GM12878 (cell line): ENCODE measurements around the gene MLPH. TPM values are rescaled to one million over a fixed set of nuclear protein-coding genes. Genes with fewer than 3 reads are reported as not detected.

ENCODE experiments used
- ATAC-seq: fragments of 200-7000 bp; cut with Tn5 transposase; 3 replicates; pipeline ENCODE4 v1.9.1; 2020; ENCODE audit warnings: mild to moderate bottlenecking, moderate library complexity
- BruUV-seq: library from RNA; stranded (reverse); fragments of 400-500 nt; replicated peaks from 2 replicates; lab custom pipeline; 2021; lab: Mats Ljungman, UMichigan
- CTCF ChIA-PET: fragments of 300-600 bp; sonication (Branson Sonifier 250); formaldehyde crosslinking; extraction: SDS; loops from one replicate; lab custom pipeline; 2021; ENCODE audit warnings: inconsistent platforms; lab: Yijun Ruan, JAX
- POLR2A ChIA-PET: fragments of 350-600 bp; formaldehyde crosslinking; extraction: SDS; loops from one replicate; lab custom pipeline; 2021; ENCODE audit warnings: inconsistent platforms; lab: Charles Lee
- RAD21 ChIA-PET: fragments of 300-600 bp; sonication (Branson Sonifier 250); formaldehyde crosslinking; loops from one replicate; lab custom pipeline; 2023; ENCODE audit warnings: antibody characterized with exemption; ENCODE audit not compliant: unreplicated experiment; lab: Charles Lee
- SMC1A ChIA-PET: fragments of 300-600 bp; sonication (Branson Sonifier 250); formaldehyde crosslinking; loops from one replicate; lab custom pipeline; 2023; ENCODE audit not compliant: unreplicated experiment, uncharacterized antibody; lab: Charles Lee
- DNase-seq: peaks from one replicate; pipeline ENCODE4 v3.0.0-alpha.2; 2011; ENCODE audit warnings: low read depth, low spot score
- FAIRE-seq: peaks from 3 replicates; lab custom pipeline; 2011; peaks lifted over from hg19 to GRCh38; lab: Jason Lieb, UNC
- H2AFZ ChIP-seq: 2 replicates; pipeline ENCODE4 v1.6.0; 2011; ENCODE audit warnings: low read depth, low read length, control low read depth; ENCODE audit not compliant: control insufficient read depth
- H3K27ac ChIP-seq: 2 replicates; pipeline ENCODE4 v1.5.1; 2011; ENCODE audit warnings: control low read depth; ENCODE audit not compliant: control insufficient read depth, insufficient read depth
- H3K27me3 ChIP-seq, 2 experiments: replicated peaks in 1 of 2; 2 replicates each; pipeline versions ENCODE4 v1.6.0 to v1.6.1; 2011; ENCODE audit warnings: low read length in 1 of 2; ENCODE audit not compliant: control insufficient read depth in 2 of 2, insufficient read depth in 2 of 2
- H3K36me3 ChIP-seq, 2 experiments: 2 replicates each; pipeline ENCODE4 v1.5.1; 2011; ENCODE audit warnings: low read length in 1 of 2; ENCODE audit not compliant: control insufficient read depth in 2 of 2, insufficient read depth in 2 of 2
- H3K4me1 ChIP-seq: 2 replicates; pipeline ENCODE4 v1.6.1; 2011; ENCODE audit warnings: mild to moderate bottlenecking, low read length, moderate library complexity, mixed read lengths; ENCODE audit not compliant: control insufficient read depth, insufficient read depth
- H3K4me2 ChIP-seq: 2 replicates; pipeline ENCODE4 v1.6.0; 2011; ENCODE audit warnings: control low read depth; ENCODE audit not compliant: control insufficient read depth, insufficient read depth
- H3K4me3 ChIP-seq: fragments of 200-600 bp; sonication (generic); 2 replicates; pipeline ENCODE4 v1.5.1; 2016
- H3K79me2 ChIP-seq: 2 replicates; pipeline ENCODE4 v1.6.0; 2011; ENCODE audit warnings: low read length; ENCODE audit not compliant: control insufficient read depth, insufficient read depth
- H3K9ac ChIP-seq: 2 replicates; pipeline ENCODE4 v1.8.0; 2011; ENCODE audit warnings: low read length, control low read depth, mixed read lengths; ENCODE audit not compliant: control insufficient read depth, insufficient read depth
- H3K9me3 ChIP-seq: replicated peaks from 3 replicates; pipeline ENCODE4 v1.5.1; 2011; ENCODE audit warnings: mild to moderate bottlenecking, low read length; ENCODE audit not compliant: control insufficient read depth, insufficient read depth
- H4K20me1 ChIP-seq: 2 replicates; pipeline ENCODE4 v1.6.0; 2011; ENCODE audit not compliant: control insufficient read depth, insufficient read depth
- CHD4 ChIP-seq: fragments of 200-600 bp; sonication (generic); IDR thresholded peaks from 2 replicates; pipeline ENCODE4 v1.6.1; 2016; ENCODE audit warnings: mild to moderate bottlenecking
- KAT2A ChIP-seq: conservative IDR thresholded peaks from 2 replicates; pipeline ENCODE4 v1.6.1; 2011; ENCODE audit warnings: low read depth, low read length; ENCODE audit not compliant: control insufficient read depth
- NBN ChIP-seq: fragments of 450-650 bp; IDR thresholded peaks from 2 replicates; pipeline ENCODE4 v1.6.1; 2016
- NRF1 ChIP-seq: conservative IDR thresholded peaks from 2 replicates; pipeline ENCODE4 v1.6.1; 2011; ENCODE audit warnings: mild to moderate bottlenecking, low read depth, low read length, improper control_type of control experiment
- SUZ12 ChIP-seq: fragments of 200-600 bp; sonication (generic); IDR thresholded peaks from one replicate; pipeline ENCODE4 v1.6.1; 2018; ENCODE audit warnings: antibody characterized with exemption, mild to moderate bottlenecking; ENCODE audit not compliant: unreplicated experiment
- TARDBP ChIP-seq: IDR thresholded peaks from 2 replicates; pipeline ENCODE4 v1.6.1; 2016; ENCODE audit warnings: borderline replicate concordance
- TCF7 ChIP-seq: IDR thresholded peaks from 2 replicates; pipeline ENCODE4 v1.6.1; 2014; ENCODE audit warnings: antibody characterized with exemption, borderline replicate concordance
- WGBS: methylation state at CpG from one replicate; pipeline ENCODE4 v1.1.6; 2016; ENCODE audit warnings: low lambda C conversion rate; ENCODE audit not compliant: insufficient replicate concordance, insufficient coverage; ENCODE audit errors: missing lambda C conversion rate; 5-methylcytosine and 5-hydroxymethylcytosine counted together
- in situ Hi-C: fragments of 300-500 bp; cut with MboI; formaldehyde crosslinking; loops from 9 replicates; pipeline ENCODE4 v1.14.3; 2018; ENCODE audit warnings: mixed read lengths
- intact Hi-C: fragments of 100-400 bp; cut with micrococcal nuclease; formaldehyde crosslinking; loops from one replicate; pipeline ENCODE4 v1.14.2; 2022; ENCODE audit not compliant: unreplicated experiment
- polyA plus RNA-seq, 11 experiments: library from polyadenylated mRNA; depleted of rRNA in 4 of 11; unstranded in 6 of 11; stranded (reverse) in 5 of 11; fragments of >200 nt; fragmentation: Nextera tagmentation in 4 of 11; fragmentation: Illumina TruSeq in 1 of 11; extraction: Ambion mirVana in 4 of 11; extraction: Trizol in 1 of 11; gene quantifications; 1 replicate in 1 of 11; 2 replicates in 10 of 11; pipeline versions ENCODE4 v1.2.1 to v1.2.3, GENCODE V29; 2011 to 2016; ENCODE audit warnings: inconsistent platforms in 2 of 11, missing spikeins in 2 of 11, low read depth in 1 of 11
- total RNA-seq, 4 experiments: library from RNA; depleted of rRNA in 3 of 4; stranded (reverse); fragments of >200 nt in 3 of 4; fragmentation: Illumina TruSeq in 1 of 4; extraction: Trizol in 1 of 4; gene quantifications; 2 replicates each; pipeline versions ENCODE4 v1.2.1 to v1.2.3, GENCODE V29; 2013 to 2021
- TF ChIP-seq, protein P1 (sequence below), 3 experiments: IDR thresholded peaks in 2 of 3; conservative IDR thresholded peaks in 1 of 3; 2 replicates each; pipeline ENCODE4 v1.5.1; 2011; ENCODE audit warnings: low read depth in 3 of 3, low read length in 3 of 3, mild to moderate bottlenecking in 3 of 3, control low read depth in 2 of 3, moderate library complexity in 2 of 3, inconsistent platforms in 1 of 3, mixed read lengths in 1 of 3; ENCODE audit not compliant: control insufficient read depth in 2 of 3, insufficient read depth in 1 of 3; ENCODE audit errors: extremely low read depth in 1 of 3
- TF ChIP-seq, protein P2 (sequence below): IDR thresholded peaks from 2 replicates; pipeline ENCODE4 v1.6.1; 2011; ENCODE audit warnings: low read depth, low read length, improper control_type of control experiment, borderline replicate concordance

MLPH gene
- total and polyA plus RNA-seq, 10 of the 15 experiments (the other 5 are each of a cell fraction or from before 2014, with no cell fraction given): 0.16 to 0.85 TPM; not detected in 8

DNA sequence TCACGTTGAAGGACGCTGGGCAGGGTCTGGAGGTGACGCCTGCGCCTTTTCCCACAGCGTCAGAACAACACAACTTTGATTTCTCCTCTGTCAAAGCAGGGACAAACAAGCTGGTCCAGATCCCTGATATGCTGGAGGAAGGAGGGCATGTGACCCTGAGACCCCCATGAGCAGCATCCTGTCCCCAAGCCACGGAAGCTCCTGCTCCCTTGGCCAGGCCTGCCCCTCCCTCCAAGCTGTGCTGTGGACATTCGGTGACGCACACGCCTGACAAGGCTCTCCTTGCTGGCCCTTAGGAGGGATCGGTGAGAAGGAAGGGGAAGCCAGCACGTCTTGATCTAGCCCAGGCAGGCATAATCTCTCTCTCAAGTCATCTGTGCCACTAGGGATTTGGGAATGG lies 11.3 kb downstream of the MLPH start:
- H3K79me2 ChIP-seq: no peaks in the 10 kb centered on the region
- CTCF ChIA-PET: interaction anchor here (0.6 to 0.9 kb wide), 2 partner anchors 14 to 42 kb away, joined by 3 read pairs; no protein-coding TSS in a partner anchor

More for the DNA sequence above, 11.3 kb downstream of the MLPH start:
- POLR2A ChIA-PET: no interaction called here
- no peak overlapping the region for H3K4me2 ChIP-seq
- SMC1A ChIA-PET: interaction anchor here (1.5 kb wide), 1 partner anchor 14 kb away, joined by 4 read pairs; no protein-coding TSS in a partner anchor
- DNase-seq: no peak
- intact Hi-C loops (no loop called here), in situ Hi-C loops (no loop called here)
- no peak overlapping the region for H2AFZ ChIP-seq
- no peaks in the 10 kb centered on the region; a peak in 1 of 4 replicates for H3K27me3 ChIP-seq
- H3K4me3 ChIP-seq: no peak overlapping the region
- no peaks in the 10 kb centered on the region; the same call in 2 of the 3 replicates for H3K9me3 ChIP-seq
- no peak for FAIRE-seq
- no peaks in the 10 kb centered on the region for H4K20me1 ChIP-seq
- BruUV-seq: no TSS peak
- no peaks in the 10 kb centered on the region for H3K4me1 ChIP-seq
- 45% methylated on average over 11 of the region's 11 CpGs for WGBS
- H3K9ac ChIP-seq: no peak overlapping the region
- H3K36me3 ChIP-seq: no peaks in the 10 kb centered on the region
- no peak overlapping the region for H3K27ac ChIP-seq
- RAD21 ChIA-PET: no interaction called here
- TF ChIP-seq TARDBP: no peak
- TF ChIP-seq, protein P1, sequence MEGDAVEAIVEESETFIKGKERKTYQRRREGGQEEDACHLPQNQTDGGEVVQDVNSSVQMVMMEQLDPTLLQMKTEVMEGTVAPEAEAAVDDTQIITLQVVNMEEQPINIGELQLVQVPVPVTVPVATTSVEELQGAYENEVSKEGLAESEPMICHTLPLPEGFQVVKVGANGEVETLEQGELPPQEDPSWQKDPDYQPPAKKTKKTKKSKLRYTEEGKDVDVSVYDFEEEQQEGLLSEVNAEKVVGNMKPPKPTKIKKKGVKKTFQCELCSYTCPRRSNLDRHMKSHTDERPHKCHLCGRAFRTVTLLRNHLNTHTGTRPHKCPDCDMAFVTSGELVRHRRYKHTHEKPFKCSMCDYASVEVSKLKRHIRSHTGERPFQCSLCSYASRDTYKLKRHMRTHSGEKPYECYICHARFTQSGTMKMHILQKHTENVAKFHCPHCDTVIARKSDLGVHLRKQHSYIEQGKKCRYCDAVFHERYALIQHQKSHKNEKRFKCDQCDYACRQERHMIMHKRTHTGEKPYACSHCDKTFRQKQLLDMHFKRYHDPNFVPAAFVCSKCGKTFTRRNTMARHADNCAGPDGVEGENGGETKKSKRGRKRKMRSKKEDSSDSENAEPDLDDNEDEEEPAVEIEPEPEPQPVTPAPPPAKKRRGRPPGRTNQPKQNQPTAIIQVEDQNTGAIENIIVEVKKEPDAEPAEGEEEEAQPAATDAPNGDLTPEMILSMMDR (IDR thresholded peaks at IDR 0.05 in 2 of 3, conservative IDR thresholded peaks at IDR 0.05 in 1 of 3; ENCODE audit: control insufficient read depth in 2 of 3, extremely low read depth in 1 of 3, insufficient read depth in 1 of 3, low read depth in 3 of 3, low read length in 3 of 3): no peak
- no peak for TF ChIP-seq CHD4
- TF ChIP-seq, protein P2, sequence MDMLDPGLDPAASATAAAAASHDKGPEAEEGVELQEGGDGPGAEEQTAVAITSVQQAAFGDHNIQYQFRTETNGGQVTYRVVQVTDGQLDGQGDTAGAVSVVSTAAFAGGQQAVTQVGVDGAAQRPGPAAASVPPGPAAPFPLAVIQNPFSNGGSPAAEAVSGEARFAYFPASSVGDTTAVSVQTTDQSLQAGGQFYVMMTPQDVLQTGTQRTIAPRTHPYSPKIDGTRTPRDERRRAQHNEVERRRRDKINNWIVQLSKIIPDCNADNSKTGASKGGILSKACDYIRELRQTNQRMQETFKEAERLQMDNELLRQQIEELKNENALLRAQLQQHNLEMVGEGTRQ: no peak
- TF ChIP-seq NBN: no peak
- no peak for TF ChIP-seq KAT2A
- TF ChIP-seq SUZ12: no peak
- TF ChIP-seq NRF1: no peak
- TF ChIP-seq TCF7: no peak
- TF ChIP-seq, all 136 proteins: peak for 0
- no peak for ATAC-seq
